Measurements from ENCODE around the gene CYP2A13. TPM values are rescaled to one million over a fixed set of nuclear protein-coding genes. Genes with fewer than 3 reads are reported as not detected.

Gene CYP2A13
- total RNA-seq, 1 experiment from 2014 or later, result 0.48 TPM

DNA sequence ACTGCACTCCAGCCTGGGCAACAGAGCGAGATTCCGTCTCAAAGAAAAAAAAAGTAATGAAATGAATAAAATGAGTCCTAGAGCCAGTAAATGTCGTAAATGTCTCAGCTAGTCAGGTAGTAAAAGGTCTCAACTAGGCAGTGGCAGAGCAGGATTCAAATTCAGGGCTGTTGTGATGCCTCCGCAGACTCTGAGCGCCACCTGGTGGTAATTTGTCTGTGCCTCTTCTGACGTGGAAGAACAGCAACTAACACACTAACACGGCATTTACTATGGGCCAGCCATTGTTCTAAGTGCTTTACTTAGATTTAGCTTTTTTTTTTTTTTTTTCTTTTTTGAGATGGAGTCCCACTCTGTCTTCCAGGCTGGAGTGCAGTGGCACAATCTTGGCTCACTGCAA is 56.2 kb downstream of the CYP2A13 start:
- H3K4me1 Mint-ChIP-seq, result no peaks in the 10 kb centered on the region
- no peak overlapping the region for H3K4me3 Mint-ChIP-seq
- H3K27ac Mint-ChIP-seq, result no peak overlapping the region
- no peak for TF ChIP-seq ZNF423 (CRISPR knock-in tag; IDR thresholded peaks at IDR 0.05)
- TF ChIP-seq, protein P1, sequence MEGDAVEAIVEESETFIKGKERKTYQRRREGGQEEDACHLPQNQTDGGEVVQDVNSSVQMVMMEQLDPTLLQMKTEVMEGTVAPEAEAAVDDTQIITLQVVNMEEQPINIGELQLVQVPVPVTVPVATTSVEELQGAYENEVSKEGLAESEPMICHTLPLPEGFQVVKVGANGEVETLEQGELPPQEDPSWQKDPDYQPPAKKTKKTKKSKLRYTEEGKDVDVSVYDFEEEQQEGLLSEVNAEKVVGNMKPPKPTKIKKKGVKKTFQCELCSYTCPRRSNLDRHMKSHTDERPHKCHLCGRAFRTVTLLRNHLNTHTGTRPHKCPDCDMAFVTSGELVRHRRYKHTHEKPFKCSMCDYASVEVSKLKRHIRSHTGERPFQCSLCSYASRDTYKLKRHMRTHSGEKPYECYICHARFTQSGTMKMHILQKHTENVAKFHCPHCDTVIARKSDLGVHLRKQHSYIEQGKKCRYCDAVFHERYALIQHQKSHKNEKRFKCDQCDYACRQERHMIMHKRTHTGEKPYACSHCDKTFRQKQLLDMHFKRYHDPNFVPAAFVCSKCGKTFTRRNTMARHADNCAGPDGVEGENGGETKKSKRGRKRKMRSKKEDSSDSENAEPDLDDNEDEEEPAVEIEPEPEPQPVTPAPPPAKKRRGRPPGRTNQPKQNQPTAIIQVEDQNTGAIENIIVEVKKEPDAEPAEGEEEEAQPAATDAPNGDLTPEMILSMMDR (IDR thresholded peaks at IDR 0.05), result peak; percentile 75
- peaks cover 7% of the 10 kb centered on the region for H3K36me3 Mint-ChIP-seq
- DNase-seq (ENCODE audit: low spot score), result peak; percentile 90
- CTCF ChIA-PET, result interaction anchor here (0.6 to 2.4 kb wide), 38 partner anchors 11 to 612 kb away, joined by 3 to 20 read pairs (median 4); partner anchors contain the start of genes CYP2S1, EGLN2 and RAB4B
- peaks cover 19% of the 10 kb centered on the region for H3K9me3 Mint-ChIP-seq
- no peaks in the 10 kb centered on the region; the same call in 1 of the 2 replicates for H3K27me3 Mint-ChIP-seq (ENCODE audit: low read depth)
- peak; percentile 89 for ATAC-seq
- POLR2A ChIA-PET, result interaction anchor here (0.6 to 0.7 kb wide), 4 partner anchors 18 to 368 kb away, joined by 3 to 5 read pairs (median 4); no protein-coding TSS in a partner anchor

Other genes with a start within 250 kb of the CYP2A13 start
- gene CYP2A6, start 238.0 kb upstream of the CYP2A13 start, total RNA-seq (2021), result 0.25 to 0.80 TPM (median 0.28 TPM) in 3 replicates
- gene CYP2A7, start 206.2 kb upstream of the CYP2A13 start, total RNA-seq (2021), result 0.21 TPM in 1 of 3 replicates, not detected in the others
- 6.7 to 10.3 TPM (median 8.4 TPM) in 3 replicates for gene CYP2B6, start 97.2 kb upstream of the CYP2A13 start, total RNA-seq (2021)
- gene CYP2F1, start 26.0 kb downstream of the CYP2A13 start, total RNA-seq (2021), result 0.24 to 1.3 TPM (median 0.30 TPM) in 3 replicates
- gene CYP2S1, start 104.8 kb downstream of the CYP2A13 start, total RNA-seq (2021), result 173 to 191 TPM (median 188 TPM) in 3 replicates
- gene AXL, start 130.8 kb downstream of the CYP2A13 start, total RNA-seq (2021), result 25.0 to 27.3 TPM (median 27.0 TPM) in 3 replicates
- 246 to 282 TPM (median 257 TPM) in 3 replicates for gene HNRNPUL1, start 175.9 kb downstream of the CYP2A13 start, total RNA-seq (2021)
- gene CCDC97, start 221.7 kb downstream of the CYP2A13 start, total RNA-seq (2021), result 29.7 to 31.4 TPM (median 30.8 TPM) in 3 replicates

All from WTC11 (cell line).